ENCODE results near the gene GRIN2A.
"Not testable (repeated sequence)": the region's sequence is repeated elsewhere in the genome, so short reads cannot be mapped to it uniquely, and the experiment has no call there.

Gene GRIN2A

GRCh38 chr16:9908613-9909012 lies 273.6 kb downstream of the GRIN2A start:
- no peak for DNase-seq

GRCh38 chr16:9907752-9908151 lies 274.5 kb downstream of the GRIN2A start:
- no peak for DNase-seq

- no peak for DNase-seq
Measured at GRCh38 chr16:9906218-9906617, 276.0 kb downstream of the GRIN2A start.

GRCh38 chr16:9904526-9904925 lies 277.7 kb downstream of the GRIN2A start:
- DNase-seq: no peak

GRCh38 chr16:9900576-9900975 lies 281.7 kb downstream of the GRIN2A start:
- DNase-seq: no peak

GRCh38 chr16:9898555-9898954 lies 283.7 kb downstream of the GRIN2A start:
- no peak for DNase-seq

GRCh38 chr16:9898124-9898523 lies 284.1 kb downstream of the GRIN2A start:
- no peak for DNase-seq

GRCh38 chr16:9895817-9896216 lies 286.4 kb downstream of the GRIN2A start:
- DNase-seq: no peak

GRCh38 chr16:9885876-9886275 lies 296.4 kb downstream of the GRIN2A start:
- no peak for DNase-seq

- DNase-seq: no peak
Measured at GRCh38 chr16:9885467-9885866, 296.8 kb downstream of the GRIN2A start.

GRCh38 chr16:9875981-9876380 lies 306.2 kb downstream of the GRIN2A start:
- not testable (repeated sequence) for DNase-seq

GRCh38 chr16:9874219-9874618 lies 308.0 kb downstream of the GRIN2A start:
- DNase-seq: no peak

GRCh38 chr16:9870962-9871361 lies 311.3 kb downstream of the GRIN2A start:
- no peak for DNase-seq

- no peak for DNase-seq
Measured at GRCh38 chr16:9869776-9870175, 312.5 kb downstream of the GRIN2A start.

- DNase-seq: no peak
Measured at GRCh38 chr16:9868606-9869149, 313.6 kb downstream of the GRIN2A start.

GRCh38 chr16:9867176-9867575 lies 315.1 kb downstream of the GRIN2A start:
- DNase-seq: no peak

GRCh38 chr16:9864461-9864860 lies 317.8 kb downstream of the GRIN2A start:
- no peak for DNase-seq

GRCh38 chr16:9862327-9862726 lies 319.9 kb downstream of the GRIN2A start:
- no peak for DNase-seq

- DNase-seq: no peak
Measured at GRCh38 chr16:9860876-9861275, 321.4 kb downstream of the GRIN2A start.

GRCh38 chr16:9859701-9860327 lies 322.4 kb downstream of the GRIN2A start:
- no peak for DNase-seq

GRCh38 chr16:9854675-9855074 lies 327.6 kb downstream of the GRIN2A start:
- no peak for DNase-seq

GRCh38 chr16:9852003-9852402 lies 330.2 kb downstream of the GRIN2A start:
- no peak for DNase-seq

- no peak for DNase-seq
Measured at GRCh38 chr16:9850817-9851216, 331.4 kb downstream of the GRIN2A start.

GRCh38 chr16:9849697-9850245 lies 332.5 kb downstream of the GRIN2A start:
- no peak for DNase-seq

GRCh38 chr16:9847146-9847545 lies 335.1 kb downstream of the GRIN2A start:
- DNase-seq: no peak
